Activated T-cell treated with anti-CD3 and anti-CD28 coated beads for 24 hours (primary cell): ENCODE results near the gene DAG1.

Experiments
- DNase-seq: peaks from one replicate; pipeline ENCODE4 v3.0.0-alpha.2; 2020; ENCODE audit warnings: low read depth

Gene DAG1

DNA sequence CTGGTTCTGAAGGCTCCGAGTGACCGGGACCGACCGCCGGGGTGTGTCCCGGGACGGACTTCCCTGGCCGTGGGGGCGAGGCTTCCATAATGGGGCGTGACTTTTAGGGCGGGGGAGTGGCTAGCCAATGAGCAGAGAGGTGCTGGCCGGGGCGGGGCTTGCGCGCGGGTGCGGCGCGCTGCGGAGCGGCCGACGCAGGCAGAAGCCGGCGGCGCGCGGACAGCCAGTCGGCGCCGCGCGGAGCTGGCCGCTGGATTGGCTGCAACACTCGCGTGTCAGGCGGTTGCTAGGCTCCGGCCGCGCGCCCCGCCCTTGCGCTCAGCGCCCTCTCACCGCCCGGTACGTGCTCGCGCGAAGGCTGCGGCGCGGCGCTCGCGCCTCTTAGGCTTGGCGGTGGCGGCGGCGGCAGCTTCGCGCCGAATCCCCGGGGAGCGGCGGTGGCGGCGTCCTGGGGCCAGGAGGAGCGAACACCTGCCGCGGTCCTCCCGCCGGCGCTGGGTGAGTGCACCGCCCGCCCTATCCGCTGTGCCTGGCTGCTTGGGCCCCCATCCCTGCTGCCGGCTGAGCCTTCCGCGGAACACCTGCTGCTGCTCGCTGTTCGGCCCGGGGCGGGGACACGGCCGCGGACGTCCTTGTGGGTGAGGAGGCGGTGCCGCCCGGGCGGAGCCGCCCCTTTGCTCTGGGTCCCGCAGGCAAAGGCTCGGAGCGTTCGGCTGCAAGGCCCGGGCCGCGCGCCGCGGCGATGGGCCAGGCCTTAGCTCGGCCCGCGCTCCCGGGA lies at the start of gene DAG1:
Gene DAG1, plus strand, starts transcription at position 332 of the 778 bp plus-strand sequence. CDS start 40,268 bp downstream, outside the sequence.
- peak; percentile 94 for DNase-seq

DNA sequence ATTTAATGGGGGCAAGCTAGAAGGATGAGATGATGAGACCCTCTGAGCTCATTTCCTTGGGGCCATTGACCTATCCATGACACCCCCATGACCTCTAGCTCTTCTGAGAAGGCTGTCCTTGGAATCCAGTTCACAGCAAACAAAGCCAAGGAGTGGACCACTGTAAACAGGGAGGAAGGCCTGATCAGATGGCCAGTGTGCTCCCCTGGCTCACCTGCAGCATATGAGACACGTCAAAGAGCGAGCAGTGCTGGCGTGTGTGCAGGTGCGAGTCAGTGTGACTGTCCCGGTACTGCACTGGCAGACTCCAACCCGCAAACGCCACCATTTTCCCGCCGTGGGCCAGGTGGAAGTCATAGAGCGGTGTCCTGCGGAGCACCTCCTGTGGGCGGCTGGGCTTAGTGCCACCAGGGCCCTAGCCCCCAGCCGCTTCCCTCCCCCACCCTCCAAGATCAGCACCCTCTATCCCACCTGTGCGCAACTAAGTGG lies 48.1 kb upstream of the DAG1 start:
- DNase-seq, result no peak

GRCh38 chr3:49422379-49423248 lies 47.5 kb upstream of the DAG1 start, which contains the start of gene AMT:
AMT (minus strand) TSS chr3:49422473; CDS start chr3:49422450, 23 bp downstream.
- DNase-seq, result no peak

DNA sequence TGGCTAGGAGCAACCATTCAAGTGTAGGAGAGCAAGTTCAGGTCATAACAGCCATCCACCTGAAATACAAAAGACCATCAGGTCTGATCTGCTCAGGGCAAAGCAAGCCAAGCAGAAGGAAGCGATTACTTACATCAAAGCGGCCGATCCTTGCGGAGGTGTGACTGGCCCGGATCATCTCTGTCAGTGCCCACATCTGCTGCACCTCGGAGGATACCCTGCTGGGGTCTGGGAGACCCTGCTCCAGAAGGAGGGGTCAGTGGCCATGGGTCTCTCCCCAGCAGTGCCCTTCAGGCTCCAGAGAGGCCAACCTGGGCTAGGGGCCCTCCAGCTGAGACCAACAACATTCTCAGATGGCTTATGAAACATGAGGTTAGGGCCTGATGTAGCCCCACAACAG lies 45.3 kb upstream of the DAG1 start:
- no peak for DNase-seq

- no peak for DNase-seq
Measured at GRCh38 chr3:49427586-49427985, 42.5 kb upstream of the DAG1 start.

- no peak for DNase-seq
Measured at GRCh38 chr3:49428752-49429080, 41.4 kb upstream of the DAG1 start.

GRCh38 chr3:49434731-49435130 lies 35.3 kb upstream of the DAG1 start:
- DNase-seq, result no peak

DNA sequence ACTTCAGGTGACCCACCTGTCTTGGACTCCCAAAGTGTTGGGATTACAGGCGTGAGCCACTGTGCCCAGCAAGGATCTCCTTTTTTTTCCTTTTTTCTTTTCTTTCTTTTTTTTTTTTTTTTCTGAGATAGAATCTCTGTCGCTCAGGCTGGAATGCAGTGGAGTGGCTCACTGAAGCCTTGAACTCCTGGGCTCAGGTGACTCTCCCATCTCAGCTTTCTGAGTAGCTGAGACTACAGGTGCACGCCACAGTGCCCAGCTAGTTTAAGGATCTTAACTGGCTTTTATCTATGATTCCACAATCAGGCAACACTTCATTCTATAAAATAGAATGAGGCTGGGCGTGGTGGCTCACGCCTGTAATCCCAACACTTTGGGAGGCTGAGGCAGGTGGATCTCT lies 24.7 kb upstream of the DAG1 start:
- no peak for DNase-seq

GRCh38 chr3:49453621-49454020 lies 16.4 kb upstream of the DAG1 start:
- DNase-seq, result no peak

DNA sequence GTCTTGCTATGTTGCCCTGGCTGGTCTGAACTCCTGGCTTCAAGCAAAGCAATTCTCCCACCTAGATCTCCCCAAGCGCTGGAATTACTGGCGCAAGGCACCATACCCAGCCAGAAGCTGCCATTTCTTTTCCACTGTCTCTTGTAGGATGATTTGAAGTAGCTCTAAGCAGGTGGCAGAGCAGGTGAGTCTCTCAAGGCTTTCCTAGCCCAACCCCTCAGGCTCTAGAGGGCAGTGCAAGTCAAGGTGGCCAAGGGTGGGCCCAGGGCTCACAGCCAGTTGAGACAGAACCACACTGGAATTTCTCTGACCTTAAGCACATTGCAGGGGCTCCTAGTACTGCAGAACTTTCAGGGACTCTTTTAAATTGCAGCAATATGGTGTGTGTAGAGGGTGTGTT lies 15.6 kb upstream of the DAG1 start:
- no peak for DNase-seq

DNA sequence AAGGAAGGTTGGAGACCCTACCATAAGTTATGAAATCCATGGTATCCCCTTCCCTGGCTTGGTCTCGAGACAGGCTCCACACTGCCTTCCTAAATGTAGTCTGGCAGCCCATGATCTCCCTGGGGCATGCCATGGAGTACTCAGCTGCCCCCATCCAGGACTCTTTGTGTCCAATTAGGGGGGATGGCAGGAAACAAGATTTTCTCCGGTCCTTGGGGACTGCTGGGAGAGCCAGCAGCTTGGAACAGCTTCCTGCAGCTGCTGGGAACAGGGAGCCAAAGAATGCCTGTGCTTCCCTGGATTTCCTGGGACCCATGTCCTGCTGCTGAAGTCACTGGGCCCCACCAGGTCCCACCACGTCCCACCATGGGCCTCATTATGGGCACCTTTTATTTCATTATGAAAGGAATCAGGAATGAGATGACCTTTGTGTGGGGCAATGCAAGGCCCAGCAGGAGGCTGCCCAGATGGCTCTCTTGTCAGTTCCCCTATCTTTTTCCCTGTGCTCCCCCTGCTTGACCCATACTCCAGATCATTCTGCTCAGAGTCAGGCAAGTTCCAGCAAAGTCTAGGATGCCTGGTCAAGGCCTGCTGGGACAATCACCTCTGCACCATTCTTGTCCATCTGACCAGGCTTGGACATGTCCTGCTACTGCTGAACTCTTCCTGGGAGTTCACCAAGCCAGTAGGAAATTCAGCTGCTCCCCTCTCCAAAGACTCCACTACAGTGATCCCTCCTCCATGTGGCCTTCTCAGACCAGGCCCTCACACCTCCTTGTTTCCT lies 15.0 kb upstream of the DAG1 start:
- no peak for DNase-seq

- DNase-seq, result no peak
Measured at GRCh38 chr3:49456466-49456865, 13.6 kb upstream of the DAG1 start.

DNA sequence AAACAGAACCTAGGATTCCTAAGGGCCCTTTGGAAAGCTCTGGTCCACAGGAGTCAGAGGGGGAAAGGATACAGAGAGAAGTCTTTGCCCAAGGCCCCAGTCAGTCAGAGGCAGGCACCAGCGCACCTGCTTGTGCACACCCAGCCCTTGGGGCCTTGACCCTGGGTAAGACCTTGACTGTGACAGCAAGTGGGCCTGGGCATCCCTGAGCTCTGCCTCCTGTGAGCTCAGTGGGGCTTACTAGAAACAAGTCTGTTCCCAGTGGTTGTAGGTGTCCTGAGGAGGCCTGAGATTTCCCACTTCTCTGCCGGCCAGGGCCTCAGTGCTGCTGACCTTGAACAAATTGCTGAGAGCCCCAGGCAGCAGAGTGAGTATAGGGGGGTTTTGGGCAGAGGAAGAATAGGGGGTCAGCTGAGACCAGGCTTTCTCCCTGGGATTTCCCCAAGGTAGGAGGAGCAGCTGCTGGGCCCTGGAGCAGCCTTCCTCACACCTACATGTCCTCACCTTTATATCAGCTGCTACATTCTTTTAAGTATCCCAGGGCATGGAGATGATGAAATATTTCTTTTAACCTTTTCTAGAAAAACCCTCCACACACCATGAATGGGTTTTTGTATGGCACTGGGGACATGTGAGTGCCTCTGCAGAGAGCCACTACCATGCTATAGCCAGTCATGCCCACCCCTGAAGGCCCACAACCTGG lies 9.7 kb upstream of the DAG1 start:
- no peak for DNase-seq

DNA sequence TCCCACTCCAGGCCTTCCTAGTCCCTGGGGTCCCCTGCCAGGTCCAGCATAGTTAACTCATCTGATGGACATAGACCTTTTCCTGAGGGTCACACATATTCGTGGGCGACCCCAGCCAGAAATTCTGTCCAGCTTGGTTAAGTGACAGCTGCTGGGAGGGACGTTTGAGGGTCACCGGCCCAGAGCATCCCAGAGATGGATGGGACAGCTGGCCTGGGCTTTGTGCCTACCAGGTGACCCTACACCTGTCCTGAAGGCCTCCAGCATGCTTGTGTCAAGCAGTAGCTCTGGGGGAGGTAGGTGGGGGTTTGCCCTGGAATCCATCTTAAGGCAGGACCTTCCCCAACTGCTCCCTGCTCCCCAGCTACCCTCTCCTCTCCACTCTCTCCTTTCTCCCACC lies 9.1 kb upstream of the DAG1 start:
- no peak for DNase-seq

DNA sequence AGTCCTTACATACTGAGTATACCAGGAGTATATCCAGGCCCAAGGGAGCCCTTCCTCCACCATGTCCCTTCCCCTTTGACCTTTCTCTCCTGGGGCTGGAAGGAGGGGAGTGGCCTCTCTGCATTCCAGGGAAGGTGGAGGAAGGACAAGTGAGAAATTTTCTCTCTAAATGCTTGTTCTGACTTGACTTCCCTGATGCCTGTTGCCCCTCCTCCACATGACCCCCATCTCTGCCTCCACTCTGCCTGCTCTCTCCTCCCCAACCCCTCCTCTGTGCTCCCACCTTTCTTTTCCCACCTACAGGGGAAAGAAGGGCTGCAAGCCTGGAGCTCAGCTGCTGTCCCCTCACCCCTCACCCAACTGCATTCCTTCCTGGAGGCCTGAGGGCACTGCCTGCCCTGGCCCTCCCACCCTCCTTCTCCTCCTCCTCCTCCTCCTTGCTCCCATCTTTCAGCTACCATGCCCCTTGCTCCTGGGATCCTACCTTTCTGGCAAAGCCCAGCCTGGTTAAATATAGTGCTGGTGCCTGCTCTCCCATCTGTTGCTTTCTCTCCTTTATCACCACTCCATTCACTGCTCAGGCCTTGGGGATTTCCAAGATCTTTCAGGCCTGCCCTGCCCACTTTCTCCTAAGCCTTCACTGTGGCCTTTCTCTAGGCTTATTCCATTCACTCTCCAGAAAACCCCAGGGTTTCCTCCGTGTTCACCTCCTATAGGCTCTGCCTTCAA lies 8.5 kb upstream of the DAG1 start:
- no peak for DNase-seq

- DNase-seq, result no peak
Measured at GRCh38 chr3:49462222-49462621, 7.8 kb upstream of the DAG1 start.

GRCh38 chr3:49465270-49466034 lies 4.6 kb upstream of the DAG1 start:
- no peak for DNase-seq

GRCh38 chr3:49466085-49466484 lies 4.0 kb upstream of the DAG1 start:
- DNase-seq, result no peak

DNA sequence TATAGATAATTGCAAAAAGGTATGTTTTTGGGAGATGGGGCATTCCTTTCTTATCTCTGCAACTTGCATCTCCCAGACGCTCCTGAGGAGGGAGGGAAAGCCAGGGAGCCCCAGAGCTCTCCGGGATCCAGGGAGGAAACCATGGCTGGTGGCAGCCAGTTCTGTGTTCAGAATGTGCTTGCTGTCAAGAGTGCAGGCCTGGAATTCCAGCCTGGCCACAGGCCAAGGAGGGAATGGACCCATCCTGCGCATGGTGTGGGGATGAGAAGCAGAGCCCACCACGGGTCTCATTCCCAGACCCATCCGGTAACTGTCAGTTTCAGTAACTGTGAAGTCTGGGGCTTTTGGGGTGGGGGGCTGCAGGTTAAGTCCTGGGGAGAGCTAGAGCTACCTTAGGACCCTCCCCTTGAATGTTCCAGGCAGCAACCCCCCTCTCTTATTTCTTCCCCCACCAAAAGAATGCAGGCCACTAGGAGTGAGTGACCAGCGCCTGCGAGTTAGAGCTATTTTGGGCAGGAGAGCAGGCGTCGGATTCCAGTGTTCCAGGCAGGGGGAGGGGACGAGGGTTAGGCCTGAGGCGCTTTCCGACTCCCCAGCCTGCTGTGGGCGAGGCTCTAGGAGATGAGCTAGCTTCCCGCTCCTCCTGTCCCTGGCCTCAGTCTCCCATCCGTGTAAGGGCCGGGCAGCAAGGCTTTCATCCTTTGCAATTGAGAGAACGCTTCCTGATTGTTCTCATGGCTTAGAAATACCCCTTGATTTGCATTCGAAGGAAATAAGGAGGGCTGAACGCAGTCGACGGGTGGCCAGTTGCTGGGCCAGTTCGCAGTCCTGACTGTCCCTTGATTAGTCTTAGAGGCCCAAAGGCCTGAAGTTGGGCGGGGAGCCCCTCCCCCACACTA lies 781 bp upstream of the DAG1 start:
- no peak for DNase-seq
